Keratinocyte (primary cell): ENCODE data around the gene CNOT4. TPM values are rescaled to one million over a fixed set of nuclear protein-coding genes. Genes with fewer than 3 reads are reported as not detected.

Source experiments
- DNase-seq: peaks from one replicate; pipeline ENCODE4 v3.0.0-alpha.2; 2011; ENCODE audit warnings: low read depth, missing footprints, low spot score
- FAIRE-seq: peaks from 2 replicates; lab custom pipeline; 2011; peaks lifted over from hg19 to GRCh38; lab: Jason Lieb, UNC
- H2AFZ ChIP-seq: 2 replicates; pipeline ENCODE4 v1.6.0; 2012; ENCODE audit warnings: low read length, control low read depth, inconsistent platforms; ENCODE audit not compliant: control insufficient read depth
- H3K27ac ChIP-seq: 2 replicates; pipeline ENCODE4 v1.5.1; 2011; ENCODE audit warnings: low read length; ENCODE audit not compliant: control insufficient read depth, insufficient read depth
- H3K27me3 ChIP-seq: 3 replicates; pipeline ENCODE4 v1.6.0; 2011; ENCODE audit warnings: low read length; ENCODE audit not compliant: control insufficient read depth, insufficient read depth; ENCODE audit errors: extremely low read depth
- H3K36me3 ChIP-seq, 2 experiments: 2 replicates in 1 of 2; 3 replicates in 1 of 2; pipeline ENCODE4 v1.5.1; 2011; ENCODE audit warnings: low read length in 2 of 2, mild to moderate bottlenecking in 1 of 2; ENCODE audit not compliant: control insufficient read depth in 2 of 2, insufficient read depth in 2 of 2; ENCODE audit errors: extremely low read depth in 1 of 2
- H3K4me1 ChIP-seq: 3 replicates; pipeline ENCODE4 v1.5.1; 2011; ENCODE audit warnings: low read length; ENCODE audit not compliant: control insufficient read depth, insufficient read depth; ENCODE audit errors: extremely low read depth
- H3K4me2 ChIP-seq: 3 replicates; pipeline ENCODE4 v1.6.0; 2011; ENCODE audit warnings: low read depth, low read length; ENCODE audit not compliant: control insufficient read depth, insufficient read depth; ENCODE audit errors: extremely low read depth
- H3K4me3 ChIP-seq, 3 experiments: fragments of 200-600 bp in 1 of 3; sonication (generic) in 1 of 3; 2 replicates in 2 of 3; 3 replicates in 1 of 3; pipeline ENCODE4 v1.5.1; 2011 to 2016; ENCODE audit warnings: low read length in 3 of 3, mild to moderate bottlenecking in 3 of 3, control low read depth in 2 of 3, inconsistent platforms in 1 of 3, low read depth in 1 of 3, mixed read lengths in 1 of 3, mixed run types in 1 of 3, moderate library complexity in 1 of 3; ENCODE audit not compliant: control insufficient read depth in 2 of 3, insufficient read depth in 2 of 3; ENCODE audit errors: extremely low read depth in 1 of 3
- H3K79me2 ChIP-seq: 2 replicates; pipeline ENCODE4 v1.6.0; 2012; ENCODE audit warnings: low read length; ENCODE audit not compliant: control insufficient read depth, insufficient read depth
- H3K9ac ChIP-seq: 3 replicates; pipeline ENCODE4 v1.6.0; 2011; ENCODE audit warnings: low read length; ENCODE audit not compliant: control insufficient read depth, insufficient read depth; ENCODE audit errors: extremely low read depth
- H3K9me1 ChIP-seq: 3 replicates; pipeline ENCODE4 v1.6.0; 2011; ENCODE audit warnings: low read length; ENCODE audit not compliant: control insufficient read depth, insufficient read depth; ENCODE audit errors: extremely low read depth
- H3K9me3 ChIP-seq: 2 replicates; pipeline ENCODE4 v1.5.1; 2012; ENCODE audit warnings: low read depth, low read length; ENCODE audit not compliant: control insufficient read depth
- H4K20me1 ChIP-seq: 3 replicates; pipeline ENCODE4 v1.6.0; 2011; ENCODE audit warnings: low read length; ENCODE audit not compliant: control insufficient read depth, insufficient read depth; ENCODE audit errors: extremely low read depth
- EZH2 ChIP-seq: IDR thresholded peaks from one replicate; pipeline ENCODE4 v1.6.1; 2012; ENCODE audit warnings: inconsistent platforms, mild to moderate bottlenecking, low read length, moderate library complexity
- dilution Hi-C: fragments of 300-500 bp; cut with MboI; formaldehyde crosslinking; loops from one replicate; pipeline ENCODE4 v1.7.0; 2020; ENCODE audit warnings: low sequenced_read_pairs; ENCODE audit not compliant: extremely low pct_ligation_motif_present
- polyA plus RNA-seq, 5 experiments: library from polyadenylated mRNA; depleted of rRNA in 3 of 5; stranded (reverse) in 3 of 5; stranded (forward) in 1 of 5; unstranded in 1 of 5; fragments of >200 nt; gene quantifications; 1 replicate in 1 of 5; 2 replicates in 3 of 5; 3 replicates in 1 of 5; pipeline versions ENCODE4 v1.2.1 to v1.2.3, GENCODE V29; 2011 to 2012; ENCODE audit warnings: missing spikeins in 2 of 5, low read depth in 1 of 5, low replicate concordance in 1 of 5
- TF ChIP-seq, protein P1 (sequence below), 3 experiments: IDR thresholded peaks in 1 of 3; conservative IDR thresholded peaks in 1 of 3; optimal IDR thresholded peaks in 1 of 3; 2 replicates in 2 of 3; 3 replicates in 1 of 3; pipeline versions ENCODE3 to v1.5.1; 2011; ENCODE audit warnings: low read length in 3 of 3, mild to moderate bottlenecking in 3 of 3, moderate library complexity in 2 of 3, control low read depth in 1 of 3, inconsistent platforms in 1 of 3; ENCODE audit not compliant: insufficient read depth in 2 of 3; ENCODE audit errors: extremely low read depth in 1 of 3

Gene CNOT4
- polyA plus RNA-seq, 1 donor (not counting 4 experiments of a cell fraction or from before 2014, with no cell fraction given): 11.4 TPM

DNA sequence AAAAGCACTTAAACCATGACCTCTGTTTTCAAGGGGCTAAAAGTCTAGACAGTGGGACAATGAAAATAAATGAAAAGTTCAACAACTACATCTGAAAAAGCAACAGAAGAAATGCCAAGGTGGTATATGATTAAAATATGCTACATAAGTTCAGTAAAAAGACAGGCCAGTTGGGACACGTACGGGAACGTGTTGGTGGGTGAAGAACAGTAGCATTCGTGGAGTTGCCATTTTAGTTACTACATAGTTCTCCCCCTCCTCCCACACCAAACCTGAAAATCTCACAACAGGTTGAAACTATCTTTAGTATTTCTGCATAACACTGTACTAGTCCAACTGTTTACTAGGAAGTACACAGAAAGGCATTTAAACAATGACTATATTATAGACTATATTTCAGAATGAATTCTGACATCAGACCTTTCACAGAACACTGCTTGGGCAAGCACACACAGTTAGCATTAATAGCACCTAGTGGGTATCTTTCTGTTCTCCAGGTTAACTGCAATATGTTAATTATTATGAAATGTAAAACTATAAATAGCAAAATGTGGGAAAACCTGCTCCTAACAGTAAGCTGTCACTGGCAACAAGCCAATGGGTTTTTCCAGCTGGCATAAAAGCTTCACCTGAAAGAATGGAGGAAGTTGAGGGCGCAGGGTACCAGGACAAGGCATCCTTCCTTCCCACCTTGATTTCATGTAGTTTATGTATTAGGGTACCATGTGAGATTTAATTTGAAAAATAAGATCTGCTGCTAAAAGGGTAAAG, 141.3 kb downstream of the CNOT4 start:
- H2AFZ ChIP-seq: no peak overlapping the region
- no peaks in the 10 kb centered on the region for H3K79me2 ChIP-seq
- H3K9me1 ChIP-seq: peaks cover 4% of the 10 kb centered on the region
- DNase-seq: no peak
- TF ChIP-seq EZH2: no peak
- TF ChIP-seq, protein P1, sequence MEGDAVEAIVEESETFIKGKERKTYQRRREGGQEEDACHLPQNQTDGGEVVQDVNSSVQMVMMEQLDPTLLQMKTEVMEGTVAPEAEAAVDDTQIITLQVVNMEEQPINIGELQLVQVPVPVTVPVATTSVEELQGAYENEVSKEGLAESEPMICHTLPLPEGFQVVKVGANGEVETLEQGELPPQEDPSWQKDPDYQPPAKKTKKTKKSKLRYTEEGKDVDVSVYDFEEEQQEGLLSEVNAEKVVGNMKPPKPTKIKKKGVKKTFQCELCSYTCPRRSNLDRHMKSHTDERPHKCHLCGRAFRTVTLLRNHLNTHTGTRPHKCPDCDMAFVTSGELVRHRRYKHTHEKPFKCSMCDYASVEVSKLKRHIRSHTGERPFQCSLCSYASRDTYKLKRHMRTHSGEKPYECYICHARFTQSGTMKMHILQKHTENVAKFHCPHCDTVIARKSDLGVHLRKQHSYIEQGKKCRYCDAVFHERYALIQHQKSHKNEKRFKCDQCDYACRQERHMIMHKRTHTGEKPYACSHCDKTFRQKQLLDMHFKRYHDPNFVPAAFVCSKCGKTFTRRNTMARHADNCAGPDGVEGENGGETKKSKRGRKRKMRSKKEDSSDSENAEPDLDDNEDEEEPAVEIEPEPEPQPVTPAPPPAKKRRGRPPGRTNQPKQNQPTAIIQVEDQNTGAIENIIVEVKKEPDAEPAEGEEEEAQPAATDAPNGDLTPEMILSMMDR (optimal IDR thresholded peaks at IDR 0.05 in 1 of 3, IDR thresholded peaks at IDR 0.05 in 1 of 3, conservative IDR thresholded peaks at IDR 0.05 in 1 of 3; ENCODE audit: extremely low read depth in 1 of 3, insufficient read depth in 2 of 3, low read length in 3 of 3): no peak
- no peaks in the 10 kb centered on the region for H3K27me3 ChIP-seq
- peak overlapping the region; percentile 50 for H3K4me2 ChIP-seq
- no peaks in the 10 kb centered on the region for H4K20me1 ChIP-seq
- H3K4me3 ChIP-seq: no peak overlapping the region
- no peaks in the 10 kb centered on the region for H3K9me3 ChIP-seq
- H3K4me1 ChIP-seq: peaks cover 13% of the 10 kb centered on the region
- no peak overlapping the region for H3K9ac ChIP-seq
- dilution Hi-C loops: no loop called here
- peaks cover 0 to 8% of the 10 kb centered on the region in 2 experiments for H3K36me3 ChIP-seq
- no peak overlapping the region for H3K27ac ChIP-seq
- FAIRE-seq: peak; percentile 34

DNA sequence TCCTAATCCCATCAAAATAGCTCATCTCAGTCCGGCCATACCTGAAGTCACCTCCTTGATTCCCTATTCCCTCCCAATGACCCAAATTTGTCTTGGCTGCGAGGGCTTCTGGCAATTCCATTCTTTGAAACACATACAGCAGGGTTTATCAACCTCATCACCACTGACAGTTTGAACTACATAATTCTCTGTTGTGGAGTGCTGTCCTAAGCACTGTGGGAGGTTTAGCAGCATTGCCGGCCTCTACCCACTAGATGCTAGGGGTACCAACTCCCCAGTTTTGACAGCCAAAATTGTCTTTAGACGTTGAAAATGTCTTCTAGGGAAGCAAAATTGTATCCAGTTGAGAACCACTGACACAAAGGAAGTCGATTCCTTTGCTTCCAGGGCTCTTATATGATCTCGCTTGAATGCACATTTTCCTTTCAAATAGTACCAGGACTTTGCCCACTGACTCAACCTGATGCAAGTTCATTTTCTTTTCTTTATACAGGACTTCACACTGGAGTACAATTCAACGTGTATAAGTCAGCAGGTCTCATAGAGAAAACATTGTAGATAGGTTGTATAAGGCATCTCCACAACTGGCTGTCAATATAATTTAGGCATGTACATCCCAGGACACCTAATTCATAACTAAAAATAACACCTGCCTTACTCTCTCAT, 142.9 kb downstream of the CNOT4 start:
- H3K27ac ChIP-seq: no peak overlapping the region

More for the DNA sequence above, 142.9 kb downstream of the CNOT4 start:
- Histone ChIP-seq H3K36me3 (peaks cover 0 to 8% of the 10 kb centered on the region in 2 experiments), H3K4me3 (no peak overlapping the region), H2AFZ (no peak overlapping the region), H3K27me3 (no peaks in the 10 kb centered on the region), H4K20me1 (no peaks in the 10 kb centered on the region), H3K4me1 (peaks cover 13% of the 10 kb centered on the region), H3K9me1 (peaks cover 4% of the 10 kb centered on the region), H3K9ac (no peak overlapping the region), H3K79me2 (no peaks in the 10 kb centered on the region), H3K9me3 (no peaks in the 10 kb centered on the region), H3K4me2 (no peak overlapping the region)
- no peak for FAIRE-seq
- dilution Hi-C loops: no loop called here
- no peak for TF ChIP-seq EZH2
- TF ChIP-seq, protein P1 (optimal IDR thresholded peaks at IDR 0.05 in 1 of 3, IDR thresholded peaks at IDR 0.05 in 1 of 3, conservative IDR thresholded peaks at IDR 0.05 in 1 of 3; ENCODE audit: extremely low read depth in 1 of 3, insufficient read depth in 2 of 3, low read length in 3 of 3): no peak
- DNase-seq: no peak
